ENCODE data around the gene DEFB129.
"Not testable (repeated sequence)": the region's sequence is repeated elsewhere in the genome, so short reads cannot be mapped to it uniquely, and the experiment has no call there.

Gene DEFB129

DNA sequence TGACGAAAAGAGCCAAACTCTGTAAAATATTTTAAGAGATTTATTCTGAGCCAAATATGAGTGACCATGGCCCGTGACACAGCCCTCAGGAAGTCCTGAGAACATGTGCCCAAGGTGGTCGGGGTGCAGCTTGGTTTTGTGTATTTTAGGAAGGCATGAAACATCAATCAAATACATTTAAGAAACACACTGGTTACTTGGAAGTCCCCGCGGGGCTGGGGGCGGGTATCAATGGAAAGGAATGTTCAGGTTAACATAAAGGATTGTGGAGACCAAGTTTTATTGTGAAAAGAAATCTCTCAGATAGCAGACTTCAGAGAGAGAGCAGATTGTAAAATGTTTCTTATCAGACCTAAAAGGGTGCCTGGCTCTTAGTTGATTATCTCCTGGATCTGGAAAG, 26.4 kb downstream of the DEFB129 start:
- H3K4me1 ChIP-seq (ENCODE audit: insufficient read depth, low read length); H3K9ac ChIP-seq (ENCODE audit: low read depth, low read length); H3K9me3 ChIP-seq (ENCODE audit: insufficient read depth, low read depth, low read length); H3K36me3 ChIP-seq (ENCODE audit: insufficient read depth, low read length); H3K27ac ChIP-seq (ENCODE audit: low read depth, low read length); H3K4me3 ChIP-seq (ENCODE audit: low read length): not testable (repeated sequence)
- WGBS, result 66% methylated on average over 6 of the region's 6 CpGs
- H3K27me3 ChIP-seq (ENCODE audit: insufficient read depth, low read length), result peaks cover 96% of the 10 kb centered on the region

- H3K4me3 ChIP-seq (ENCODE audit: low read length), result no peak within 1 kb of the TSS
- no peaks in the 10 kb centered on the region for H3K9me3 ChIP-seq (ENCODE audit: insufficient read depth, low read depth, low read length)
- H3K4me1 ChIP-seq (ENCODE audit: insufficient read depth, low read length), result no peaks in the 10 kb centered on the region
- H3K9ac ChIP-seq (ENCODE audit: low read depth, low read length), result no peak within 1 kb of the TSS
- no peak within 1 kb of the TSS for H3K27ac ChIP-seq (ENCODE audit: low read depth, low read length)
- peaks cover 88% of the 10 kb centered on the region for H3K27me3 ChIP-seq (ENCODE audit: insufficient read depth, low read length)
- 93% methylated on average over 7 of the region's 7 CpGs for WGBS
- no peaks in the 10 kb centered on the region for H3K36me3 ChIP-seq (ENCODE audit: insufficient read depth, low read length)
Measured at GRCh38 chr20:257419-257818, 30.4 kb downstream of the DEFB129 start, which contains the start of gene DEFB132. TSS of gene DEFB132 (plus strand) at chr20:257724. CDS start at chr20:257779, 55 bp downstream.

- 60% methylated on average over 4 of the region's 4 CpGs for WGBS
- H3K4me1 ChIP-seq (ENCODE audit: insufficient read depth, low read length), result no peaks in the 10 kb centered on the region
- no peak overlapping the region for H3K4me3 ChIP-seq (ENCODE audit: low read length)
- H3K9me3 ChIP-seq (ENCODE audit: insufficient read depth, low read depth, low read length), result no peaks in the 10 kb centered on the region
- H3K9ac ChIP-seq (ENCODE audit: low read depth, low read length), result no peak overlapping the region
- H3K27ac ChIP-seq (ENCODE audit: low read depth, low read length), result no peak overlapping the region
- H3K36me3 ChIP-seq (ENCODE audit: insufficient read depth, low read length), result no peaks in the 10 kb centered on the region
- peaks cover 88% of the 10 kb centered on the region for H3K27me3 ChIP-seq (ENCODE audit: insufficient read depth, low read length)
Measured at GRCh38 chr20:258269-258858, 31.3 kb downstream of the DEFB129 start.

DNA sequence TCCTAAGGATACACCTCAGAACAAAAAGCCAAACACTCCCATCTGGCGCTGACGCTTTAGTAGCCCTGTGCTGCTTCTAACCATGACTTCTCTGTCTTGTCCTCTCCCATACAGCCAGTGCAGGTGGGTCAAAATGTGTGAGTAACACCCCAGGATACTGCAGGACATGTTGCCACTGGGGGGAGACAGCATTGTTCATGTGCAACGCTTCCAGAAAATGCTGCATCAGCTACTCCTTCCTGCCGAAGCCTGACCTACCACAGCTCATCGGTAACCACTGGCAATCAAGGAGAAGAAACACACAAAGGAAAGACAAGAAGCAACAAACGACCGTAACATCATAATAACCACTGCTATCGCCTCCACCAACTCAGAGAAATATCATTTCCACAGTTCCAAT, 31.9 kb downstream of the DEFB129 start:
- Histone ChIP-seq H3K9ac (ENCODE audit: low read depth, low read length) (no peak overlapping the region), H3K4me1 (ENCODE audit: insufficient read depth, low read length) (no peaks in the 10 kb centered on the region), H3K27ac (ENCODE audit: low read depth, low read length) (no peak overlapping the region), H3K9me3 (ENCODE audit: insufficient read depth, low read depth, low read length) (no peaks in the 10 kb centered on the region), H3K36me3 (ENCODE audit: insufficient read depth, low read length) (no peaks in the 10 kb centered on the region), H3K4me3 (ENCODE audit: low read length) (no peak overlapping the region), H3K27me3 (ENCODE audit: insufficient read depth, low read length) (peaks cover 89% of the 10 kb centered on the region)
- WGBS, result 77% methylated on average over 8 of the region's 8 CpGs

DNA sequence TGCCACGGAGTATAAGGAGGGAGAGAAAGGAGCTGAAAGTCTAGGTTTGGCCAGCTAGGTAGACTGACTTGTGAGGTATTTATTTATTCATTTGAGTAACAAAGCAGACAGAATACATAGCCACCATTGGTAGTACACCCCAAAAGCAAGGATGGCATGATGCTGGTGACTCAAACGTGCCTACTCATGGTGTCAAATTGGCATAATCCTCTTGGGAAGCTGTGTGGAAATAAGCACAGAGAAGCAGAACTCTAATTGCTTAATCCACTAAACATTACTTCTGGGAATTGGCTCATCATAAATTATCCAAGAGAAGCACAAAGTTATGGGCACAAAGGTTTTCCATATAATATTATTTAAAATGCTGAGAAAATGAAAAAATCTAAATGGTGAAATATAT, 32.9 kb downstream of the DEFB129 start:
- WGBS, result 86% methylated on average over 2 of the region's 2 CpGs
- Histone ChIP-seq H3K27me3 (ENCODE audit: insufficient read depth, low read length) (peaks cover 88% of the 10 kb centered on the region), H3K9ac (ENCODE audit: low read depth, low read length) (no peak overlapping the region), H3K9me3 (ENCODE audit: insufficient read depth, low read depth, low read length) (no peaks in the 10 kb centered on the region), H3K36me3 (ENCODE audit: insufficient read depth, low read length) (no peaks in the 10 kb centered on the region), H3K27ac (ENCODE audit: low read depth, low read length) (no peak overlapping the region), H3K4me1 (ENCODE audit: insufficient read depth, low read length) (no peaks in the 10 kb centered on the region), H3K4me3 (ENCODE audit: low read length) (no peak overlapping the region)

GRCh38 chr20:263701-264100, 36.6 kb downstream of the DEFB129 start:
- Histone ChIP-seq H3K9me3 (ENCODE audit: insufficient read depth, low read depth, low read length) (no peaks in the 10 kb centered on the region), H3K27ac (ENCODE audit: low read depth, low read length) (no peak overlapping the region), H3K9ac (ENCODE audit: low read depth, low read length) (no peak overlapping the region), H3K27me3 (ENCODE audit: insufficient read depth, low read length) (peaks cover 76% of the 10 kb centered on the region), H3K36me3 (ENCODE audit: insufficient read depth, low read length) (no peaks in the 10 kb centered on the region), H3K4me3 (ENCODE audit: low read length) (no peak overlapping the region), H3K4me1 (ENCODE audit: insufficient read depth, low read length) (no peaks in the 10 kb centered on the region)
- WGBS, result 94% methylated on average over 13 of the region's 13 CpGs

GRCh38 chr20:266596-267562, 39.8 kb downstream of the DEFB129 start:
- WGBS, result 14% methylated on average over 41 of the region's 43 CpGs
- Histone ChIP-seq H3K9ac (ENCODE audit: low read depth, low read length) (peak overlapping the region; percentile 78), H3K27ac (ENCODE audit: low read depth, low read length) (no peak overlapping the region), H3K9me3 (ENCODE audit: insufficient read depth, low read depth, low read length) (no peaks in the 10 kb centered on the region), H3K4me3 (ENCODE audit: low read length) (peak overlapping the region; percentile 46), H3K27me3 (ENCODE audit: insufficient read depth, low read length) (peaks cover 53% of the 10 kb centered on the region), H3K4me1 (ENCODE audit: insufficient read depth, low read length) (no peaks in the 10 kb centered on the region), H3K36me3 (ENCODE audit: insufficient read depth, low read length) (no peaks in the 10 kb centered on the region)

DNA sequence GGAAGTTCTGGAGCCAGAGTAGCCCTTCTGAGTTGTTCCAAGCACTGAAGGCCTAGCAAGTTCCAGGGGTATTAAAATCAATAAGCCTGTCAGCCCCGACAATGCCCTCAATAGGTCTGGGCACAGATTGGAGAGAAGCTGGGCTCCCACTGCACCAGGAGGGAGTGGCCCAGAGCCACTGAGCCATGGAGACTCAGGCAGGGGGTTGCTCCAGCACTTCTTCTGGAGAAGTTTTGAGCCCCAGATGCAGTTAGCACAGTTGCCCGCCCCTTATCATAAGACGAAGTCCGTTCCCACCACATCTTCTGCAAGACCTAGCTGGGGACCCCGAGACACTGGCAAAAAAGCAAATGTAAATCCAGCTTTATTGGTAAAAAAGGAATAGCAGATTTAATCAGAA, 43.5 kb downstream of the DEFB129 start:
- Histone ChIP-seq H3K4me3 (ENCODE audit: low read length) (no peak overlapping the region), H3K9ac (ENCODE audit: low read depth, low read length) (no peak overlapping the region), H3K36me3 (ENCODE audit: insufficient read depth, low read length) (peaks cover 3% of the 10 kb centered on the region; the same call in 1 of the 2 replicates), H3K9me3 (ENCODE audit: insufficient read depth, low read depth, low read length) (no peaks in the 10 kb centered on the region), H3K27me3 (ENCODE audit: insufficient read depth, low read length) (peaks cover 20% of the 10 kb centered on the region), H3K27ac (ENCODE audit: low read depth, low read length) (no peak overlapping the region), H3K4me1 (ENCODE audit: insufficient read depth, low read length) (no peaks in the 10 kb centered on the region)
- 96% methylated on average over 5 of the region's 5 CpGs for WGBS

DNA sequence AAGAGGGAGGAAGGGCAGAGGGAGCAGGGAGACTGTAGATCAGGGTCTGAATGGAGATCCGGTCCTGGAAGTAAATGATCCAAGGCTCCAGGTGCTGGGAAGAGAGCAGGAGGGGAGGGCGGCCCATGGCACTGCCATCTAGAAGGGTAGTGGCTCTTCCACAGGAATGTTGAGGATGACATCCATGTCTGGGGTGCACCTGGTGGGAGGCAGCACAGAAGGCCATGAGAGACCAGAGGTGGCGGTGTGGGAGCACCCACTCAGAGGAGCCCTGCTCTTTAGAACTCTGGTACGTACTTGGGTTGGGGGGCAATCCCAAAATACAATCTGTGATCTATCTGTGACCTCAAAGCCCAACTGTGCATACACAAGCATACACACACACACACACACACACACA, 44.0 kb downstream of the DEFB129 start:
- Histone ChIP-seq H3K27me3 (ENCODE audit: insufficient read depth, low read length) (peaks cover 14% of the 10 kb centered on the region), H3K4me1 (ENCODE audit: insufficient read depth, low read length) (no peaks in the 10 kb centered on the region), H3K36me3 (ENCODE audit: insufficient read depth, low read length) (peaks cover 8% of the 10 kb centered on the region; the same call in 1 of the 2 replicates), H3K4me3 (ENCODE audit: low read length) (no peak overlapping the region), H3K9me3 (ENCODE audit: insufficient read depth, low read depth, low read length) (no peaks in the 10 kb centered on the region), H3K9ac (ENCODE audit: low read depth, low read length) (no peak overlapping the region), H3K27ac (ENCODE audit: low read depth, low read length) (no peak overlapping the region)
- WGBS, result 95% methylated on average over 4 of the region's 4 CpGs

GRCh38 chr20:271528-271927, 44.5 kb downstream of the DEFB129 start:
- Histone ChIP-seq H3K4me3 (ENCODE audit: low read length) (no peak overlapping the region), H3K36me3 (ENCODE audit: insufficient read depth, low read length) (peaks cover 13% of the 10 kb centered on the region; the same call in 1 of the 2 replicates), H3K27ac (ENCODE audit: low read depth, low read length) (no peak overlapping the region), H3K9me3 (ENCODE audit: insufficient read depth, low read depth, low read length) (no peaks in the 10 kb centered on the region), H3K27me3 (ENCODE audit: insufficient read depth, low read length) (peaks cover 10% of the 10 kb centered on the region), H3K4me1 (ENCODE audit: insufficient read depth, low read length) (no peaks in the 10 kb centered on the region), H3K9ac (ENCODE audit: low read depth, low read length) (no peak overlapping the region)

GRCh38 chr20:272718-273117, 45.7 kb downstream of the DEFB129 start:
- Histone ChIP-seq H3K4me3 (ENCODE audit: low read length) (no peak overlapping the region), H3K27me3 (ENCODE audit: insufficient read depth, low read length) (peaks cover 7% of the 10 kb centered on the region; the same call in 1 of the 2 replicates), H3K9ac (ENCODE audit: low read depth, low read length) (no peak overlapping the region), H3K27ac (ENCODE audit: low read depth, low read length) (no peak overlapping the region), H3K4me1 (ENCODE audit: insufficient read depth, low read length) (no peaks in the 10 kb centered on the region), H3K9me3 (ENCODE audit: insufficient read depth, low read depth, low read length) (no peaks in the 10 kb centered on the region), H3K36me3 (ENCODE audit: insufficient read depth, low read length) (peaks cover 21% of the 10 kb centered on the region)

Measured in HUES64 (cell line).